Adrenal gland (tissue), 5 donors: Measurements from ENCODE around the gene SPNS2.

Experiments
- POLR2A ChIP-seq, 2 donors: fragments of 450-650 bp; IDR thresholded peaks; one replicate each; pipeline ENCODE4 v1.6.1; 2017; ENCODE audit warnings: antibody characterized with exemption in 2 of 2, mild to moderate bottlenecking in 2 of 2, moderate library complexity in 1 of 2
- TF ChIP-seq, protein P1 (sequence below), 6 experiments: fragments of 450-650 bp in 4 of 6; fragments of 200-600 bp in 2 of 6; sonication (generic) in 1 of 6; IDR thresholded peaks; 1 replicate in 5 of 6; 2 replicates in 1 of 6; pipeline versions ENCODE4 v1.5.1 to v1.8.0; 2016 to 2021; ENCODE audit warnings: antibody characterized with exemption in 6 of 6, mild to moderate bottlenecking in 2 of 6, moderate library complexity in 1 of 6
- donor health status: DM: no; HTN: no; CAD: no.

DNA sequence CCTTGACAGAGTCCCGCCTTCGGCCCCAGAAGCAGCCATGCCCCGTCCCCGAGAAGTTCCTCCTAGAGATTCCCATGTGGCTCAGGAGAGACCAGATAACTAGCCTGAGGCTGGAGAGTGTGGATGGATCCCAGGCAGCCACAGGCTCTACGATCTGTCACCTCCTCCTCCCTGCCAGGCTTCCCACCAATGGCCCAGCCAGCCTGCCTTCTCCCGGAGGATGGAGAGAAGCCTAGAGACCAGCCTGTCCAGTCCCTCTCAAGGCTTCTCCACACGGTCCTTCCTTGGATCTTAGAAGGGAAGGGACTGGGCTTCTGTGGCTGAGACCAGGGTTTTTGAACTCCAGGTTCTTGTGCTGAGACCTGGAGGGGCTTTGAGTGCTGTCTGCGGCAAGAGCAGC is 84.0 kb downstream of the SPNS2 start:
- TF ChIP-seq, protein P1, sequence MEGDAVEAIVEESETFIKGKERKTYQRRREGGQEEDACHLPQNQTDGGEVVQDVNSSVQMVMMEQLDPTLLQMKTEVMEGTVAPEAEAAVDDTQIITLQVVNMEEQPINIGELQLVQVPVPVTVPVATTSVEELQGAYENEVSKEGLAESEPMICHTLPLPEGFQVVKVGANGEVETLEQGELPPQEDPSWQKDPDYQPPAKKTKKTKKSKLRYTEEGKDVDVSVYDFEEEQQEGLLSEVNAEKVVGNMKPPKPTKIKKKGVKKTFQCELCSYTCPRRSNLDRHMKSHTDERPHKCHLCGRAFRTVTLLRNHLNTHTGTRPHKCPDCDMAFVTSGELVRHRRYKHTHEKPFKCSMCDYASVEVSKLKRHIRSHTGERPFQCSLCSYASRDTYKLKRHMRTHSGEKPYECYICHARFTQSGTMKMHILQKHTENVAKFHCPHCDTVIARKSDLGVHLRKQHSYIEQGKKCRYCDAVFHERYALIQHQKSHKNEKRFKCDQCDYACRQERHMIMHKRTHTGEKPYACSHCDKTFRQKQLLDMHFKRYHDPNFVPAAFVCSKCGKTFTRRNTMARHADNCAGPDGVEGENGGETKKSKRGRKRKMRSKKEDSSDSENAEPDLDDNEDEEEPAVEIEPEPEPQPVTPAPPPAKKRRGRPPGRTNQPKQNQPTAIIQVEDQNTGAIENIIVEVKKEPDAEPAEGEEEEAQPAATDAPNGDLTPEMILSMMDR (IDR thresholded peaks at IDR 0.05): no peak
- TF ChIP-seq POLR2A (IDR thresholded peaks at IDR 0.05): no peak
